ENCODE results near the gene EIF4H. TPM values are rescaled to one million over a fixed set of nuclear protein-coding genes. Genes with fewer than 3 reads are reported as not detected.
A peak's percentile ranks its signal among the peaks of the same experiment; 100 is the strongest.
"Not testable (repeated sequence)": the region's sequence is repeated elsewhere in the genome, so short reads cannot be mapped to it uniquely, and the experiment has no call there.

EIF4H gene
- total RNA-seq, 1 donor from 2014 or later = 132 TPM

DNA sequence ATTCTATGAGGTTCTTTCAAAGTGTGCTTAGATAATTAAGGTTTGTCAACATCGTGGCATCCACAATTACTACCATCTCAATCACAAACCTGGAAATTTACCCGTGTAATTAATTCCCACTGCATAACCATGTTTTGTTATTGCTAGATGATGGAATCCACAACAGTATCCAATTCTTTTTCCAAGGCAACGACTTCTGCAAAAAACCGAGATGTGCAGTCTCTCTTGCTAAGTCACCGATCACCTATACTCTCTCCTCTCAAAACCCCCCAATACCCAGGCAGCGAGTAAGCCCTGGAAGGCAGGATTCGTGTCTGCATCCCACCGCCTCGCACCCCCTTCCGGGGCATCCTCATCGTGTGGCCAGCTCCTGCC is 678 bp upstream of the EIF4H start:
- FAIRE-seq (no peak), DNase-seq (ENCODE audit: low spot score in 2 of 2) (no peak)

DNA sequence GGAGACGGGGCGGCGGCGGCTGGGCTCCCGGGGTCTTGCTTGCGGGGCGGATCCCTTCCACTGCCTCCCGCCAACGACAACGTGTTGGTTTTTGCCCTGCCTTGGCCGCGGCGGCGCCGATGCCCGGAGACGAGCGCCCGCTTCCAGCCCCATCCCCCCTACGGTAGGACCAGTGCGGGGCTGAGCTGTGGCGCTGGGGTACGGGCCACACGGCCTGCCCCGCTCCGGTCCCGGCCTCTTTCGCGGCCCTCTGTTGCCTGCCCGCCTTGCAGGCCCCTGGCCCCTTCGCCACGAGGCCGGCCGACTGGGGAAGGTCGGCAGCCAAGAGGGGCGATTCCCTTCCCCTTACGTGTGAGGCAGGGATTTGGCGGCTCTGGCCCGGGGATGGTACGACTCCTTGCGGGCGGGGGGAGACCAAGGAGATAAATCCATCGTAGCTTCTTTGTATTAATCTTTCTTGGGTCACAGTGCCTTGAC is 488 bp downstream of the EIF4H start:
- DNase-seq (ENCODE audit: low spot score in 2 of 2) = peak in 1 of 2 donors; percentile 31
- FAIRE-seq = no peak

DNA sequence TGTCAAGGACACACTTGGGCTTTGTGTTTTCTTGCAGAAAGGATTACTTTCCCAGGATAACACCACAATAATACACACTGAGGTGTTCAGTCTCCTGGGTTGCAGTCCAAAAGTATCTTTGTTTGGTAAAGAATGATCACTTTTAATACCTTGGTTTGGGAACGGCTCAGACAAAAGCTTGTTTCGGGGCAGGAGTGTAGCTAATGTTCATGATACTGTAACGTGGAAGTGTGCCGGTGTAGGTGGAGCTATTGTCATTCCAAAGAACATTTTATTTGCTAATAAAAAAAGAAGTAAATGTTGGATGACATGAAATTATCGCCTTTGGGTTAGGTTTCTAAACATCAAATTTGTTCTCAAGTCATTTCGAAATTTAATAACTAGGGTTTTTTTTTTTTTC is 1.2 kb downstream of the EIF4H start:
- DNase-seq (ENCODE audit: low spot score in 2 of 2) (no peak), FAIRE-seq (no peak)

DNA sequence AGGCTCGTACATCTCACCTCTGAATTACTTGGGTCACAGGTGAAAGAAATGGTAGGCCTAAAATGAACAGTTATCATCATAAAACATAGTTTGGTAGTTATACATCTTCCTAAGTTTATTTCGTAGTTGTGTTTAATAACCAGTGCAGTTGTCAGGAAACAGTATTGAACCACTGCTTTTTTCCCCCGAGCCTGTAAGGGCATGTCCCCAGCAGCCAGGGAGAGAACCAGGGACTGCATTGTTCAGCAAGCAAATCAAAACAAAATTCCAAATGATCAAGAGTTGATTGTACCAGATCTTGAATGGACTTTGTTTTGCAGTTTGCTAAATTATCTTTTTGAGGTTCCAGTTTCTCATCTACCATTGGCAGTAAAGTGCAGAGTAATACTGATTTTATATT is 2.4 kb downstream of the EIF4H start:
- DNase-seq (ENCODE audit: low spot score in 2 of 2) = no peak
- no peak for FAIRE-seq

DNA sequence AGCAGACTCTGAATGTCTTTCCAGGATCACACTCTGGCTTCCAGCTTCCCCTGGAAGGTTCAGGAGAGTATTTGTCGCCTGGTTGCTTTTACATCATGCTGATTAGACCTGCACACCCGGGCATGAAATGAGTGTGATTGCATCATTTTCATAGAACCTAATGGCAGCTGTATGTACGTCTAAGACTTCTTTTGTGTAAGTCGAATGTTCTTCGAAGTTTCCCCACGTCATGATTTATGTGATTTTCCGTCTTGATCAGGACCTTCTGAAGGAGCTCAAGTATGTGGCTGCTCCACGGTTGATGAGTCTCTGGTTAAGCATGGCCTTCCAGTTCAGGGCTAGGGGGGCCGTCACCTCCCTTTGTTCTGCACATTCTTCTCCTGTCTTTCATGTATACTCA is 4.5 kb downstream of the EIF4H start:
- DNase-seq (ENCODE audit: low spot score in 2 of 2) = no peak

DNA sequence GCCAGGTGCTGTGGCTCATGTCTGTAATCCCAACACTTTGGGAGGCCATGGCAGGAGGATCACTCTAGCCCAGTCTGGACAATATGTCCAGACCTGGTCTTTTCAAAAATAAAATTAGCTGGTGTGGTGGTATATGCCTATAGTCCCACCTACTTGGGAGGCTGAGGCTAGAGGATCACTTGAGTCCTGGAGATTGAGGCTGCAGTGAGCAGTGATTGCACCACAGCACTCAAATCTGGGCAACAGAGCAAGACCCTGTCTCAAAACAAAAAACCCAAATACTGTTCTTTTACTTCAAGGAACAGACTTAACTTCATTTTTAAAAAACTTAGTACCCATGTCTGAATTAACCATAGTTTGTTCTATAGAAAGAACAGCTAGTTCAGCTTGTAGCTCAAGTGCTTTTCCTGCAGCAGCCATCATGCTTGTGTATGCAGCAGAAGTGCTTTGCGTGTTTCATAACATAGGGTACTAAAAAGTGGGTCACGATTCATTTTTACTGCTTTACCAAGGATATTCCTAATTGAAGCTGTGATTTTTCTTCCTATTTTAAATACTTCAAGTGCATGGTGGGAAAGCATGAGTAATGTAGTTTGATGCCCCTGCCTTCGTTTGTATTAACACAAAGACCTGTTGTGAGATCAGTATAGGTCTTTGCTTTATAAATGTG is 5.9 kb downstream of the EIF4H start:
- DNase-seq (ENCODE audit: low spot score in 2 of 2) (no peak), FAIRE-seq (no peak)

More for the DNA sequence above, 4.5 kb downstream of the EIF4H start:
- no peak for FAIRE-seq

DNA sequence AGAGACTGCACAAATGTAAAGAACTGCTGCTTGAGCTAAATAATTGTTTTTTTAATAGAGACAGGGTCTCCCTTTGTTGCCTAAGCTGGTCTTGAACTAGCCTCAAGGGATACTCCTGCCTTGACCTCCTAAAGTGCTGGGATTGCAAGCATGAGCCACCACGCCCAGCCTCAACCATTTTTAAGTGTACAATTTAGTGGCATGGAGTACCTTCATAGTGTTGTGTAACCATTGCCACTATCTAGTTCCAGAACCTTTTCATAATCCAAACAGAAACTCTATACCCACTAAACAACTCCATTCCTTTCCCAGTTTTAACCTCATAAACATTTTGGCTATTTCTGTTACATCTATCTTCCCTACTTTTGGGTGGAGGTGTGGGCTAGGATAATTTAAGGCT is 6.7 kb downstream of the EIF4H start:
- DNase-seq (ENCODE audit: low spot score in 2 of 2) (no peak), FAIRE-seq (no peak)

DNA sequence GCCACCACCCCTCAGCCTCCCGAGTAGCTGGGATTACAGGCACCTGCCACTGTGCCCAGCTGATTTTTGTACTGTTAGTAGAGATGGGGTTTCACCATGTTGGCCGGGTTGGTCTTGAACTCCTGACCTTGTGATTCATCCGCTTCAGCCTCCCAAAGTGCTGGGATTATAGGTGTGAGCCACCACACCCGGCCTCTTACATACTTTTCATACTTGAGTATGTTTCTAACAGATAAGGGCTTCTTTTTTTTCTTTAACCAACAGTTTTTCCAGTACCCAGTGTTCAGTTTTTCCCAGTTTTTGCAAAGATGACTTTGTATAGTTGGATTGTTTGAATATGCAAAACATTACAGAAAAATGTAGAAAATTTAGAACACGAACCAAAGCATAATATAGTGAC is 7.7 kb downstream of the EIF4H start:
- DNase-seq (ENCODE audit: low spot score in 2 of 2) (no peak), FAIRE-seq (no peak)

DNA sequence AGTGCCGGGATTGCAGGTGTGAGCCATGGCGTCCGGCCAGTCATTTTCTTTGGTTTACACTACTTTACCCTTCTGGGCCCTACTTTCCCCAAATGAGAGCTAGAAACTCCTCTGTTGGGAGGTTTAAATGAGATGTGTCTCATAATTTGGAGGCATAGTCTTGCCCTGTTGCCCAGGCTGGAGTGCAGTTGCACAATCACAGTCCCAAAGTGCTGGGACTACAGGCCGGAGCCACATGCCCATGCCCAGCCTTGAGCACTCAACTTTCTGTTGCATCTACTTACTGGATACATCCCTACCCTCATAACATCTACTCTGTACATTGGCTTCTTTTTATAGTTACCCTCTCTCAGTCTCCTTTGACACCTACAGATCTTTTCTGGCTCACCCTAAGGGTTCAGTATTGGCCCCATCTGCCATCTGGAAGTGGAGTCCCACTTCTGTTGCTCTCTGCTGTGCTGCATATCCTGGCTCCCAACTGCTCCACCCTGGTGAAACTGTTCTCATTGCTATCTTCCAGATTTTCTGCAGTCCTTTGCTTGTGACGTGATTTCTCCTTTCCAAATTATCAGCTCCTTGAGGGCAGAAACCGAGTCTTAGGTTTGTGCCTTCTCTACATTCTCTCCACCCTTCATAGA is 8.4 kb downstream of the EIF4H start:
- no peak for DNase-seq (ENCODE audit: low spot score in 2 of 2)
- FAIRE-seq = no peak

DNA sequence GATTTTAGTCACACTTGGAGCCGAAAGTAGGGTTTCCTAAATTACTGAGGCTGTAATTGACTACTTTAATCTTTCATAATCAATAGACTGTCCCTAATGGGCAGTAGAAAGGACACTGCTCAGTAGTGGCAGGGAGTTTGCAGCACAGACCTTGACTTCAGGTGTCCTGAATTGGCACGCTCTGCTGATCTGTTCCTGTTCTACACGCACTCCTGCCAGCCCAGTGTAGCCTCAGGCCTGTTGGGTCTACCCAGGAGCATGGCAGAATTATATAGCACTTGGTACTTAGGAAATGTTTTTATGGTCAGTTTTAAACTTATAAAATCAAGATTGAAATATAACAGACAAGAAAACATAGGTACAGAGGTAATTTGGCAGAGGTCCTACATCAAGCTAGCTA is 9.0 kb downstream of the EIF4H start:
- no peak for FAIRE-seq
- DNase-seq (ENCODE audit: low spot score in 2 of 2) = no peak

DNA sequence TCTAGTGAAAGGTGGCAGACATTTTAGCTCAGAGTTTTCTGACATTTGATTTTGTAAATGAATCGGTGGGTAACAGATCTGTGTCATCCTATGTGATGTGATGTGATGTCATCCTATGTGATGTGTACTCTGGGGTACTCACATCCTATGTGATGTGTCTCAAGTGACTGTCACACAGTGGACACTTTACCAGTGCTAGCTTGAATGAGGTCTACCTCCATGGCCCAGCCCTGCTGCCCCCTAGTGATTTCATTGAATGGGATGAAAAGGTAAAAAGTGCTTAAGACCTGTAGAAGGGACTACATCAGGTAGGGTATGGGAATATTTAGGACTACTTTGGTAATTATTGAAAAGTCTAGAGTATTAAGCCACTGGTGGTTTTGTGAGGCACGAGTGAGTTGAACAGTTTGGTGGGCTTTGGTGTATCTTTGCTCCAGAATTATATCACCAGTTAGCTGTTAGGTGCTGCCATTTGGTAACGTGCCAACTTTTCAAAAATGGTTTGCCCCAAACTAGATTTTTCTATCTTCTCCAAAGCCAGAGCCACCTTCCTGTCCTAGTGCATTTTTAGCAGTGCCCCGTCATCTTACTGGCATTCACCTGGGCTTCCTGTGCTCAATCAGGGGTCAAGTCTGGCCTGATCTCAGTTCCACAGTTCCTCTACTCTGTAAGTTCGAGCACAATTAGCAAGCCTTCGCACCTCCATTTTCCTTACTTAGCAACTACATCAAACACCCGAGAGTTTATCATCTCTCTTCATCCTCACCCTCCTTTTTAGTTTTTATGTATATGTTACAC is 9.7 kb downstream of the EIF4H start:
- FAIRE-seq = no peak
- DNase-seq (ENCODE audit: low spot score in 2 of 2) = no peak

DNA sequence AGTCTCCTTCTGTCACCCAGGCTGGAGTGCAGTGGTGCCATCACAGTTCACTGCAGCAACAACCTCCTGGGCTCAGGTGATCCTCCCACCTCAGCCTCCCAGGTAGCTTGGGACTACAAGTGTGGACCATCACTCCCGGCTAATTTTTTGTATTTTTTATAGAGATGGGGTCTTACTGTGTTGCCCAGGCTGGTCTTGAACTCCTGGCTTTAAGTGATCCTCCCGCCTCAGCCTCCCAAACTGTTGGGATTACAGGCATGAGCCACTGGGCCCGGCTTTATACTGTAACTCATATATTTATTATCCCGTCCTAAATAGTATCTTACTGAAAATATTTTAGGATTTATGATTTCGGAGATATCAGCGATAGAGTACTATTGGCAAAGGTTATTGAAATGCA is 10.9 kb downstream of the EIF4H start:
- FAIRE-seq (no peak), DNase-seq (ENCODE audit: low spot score in 2 of 2) (no peak)

DNA sequence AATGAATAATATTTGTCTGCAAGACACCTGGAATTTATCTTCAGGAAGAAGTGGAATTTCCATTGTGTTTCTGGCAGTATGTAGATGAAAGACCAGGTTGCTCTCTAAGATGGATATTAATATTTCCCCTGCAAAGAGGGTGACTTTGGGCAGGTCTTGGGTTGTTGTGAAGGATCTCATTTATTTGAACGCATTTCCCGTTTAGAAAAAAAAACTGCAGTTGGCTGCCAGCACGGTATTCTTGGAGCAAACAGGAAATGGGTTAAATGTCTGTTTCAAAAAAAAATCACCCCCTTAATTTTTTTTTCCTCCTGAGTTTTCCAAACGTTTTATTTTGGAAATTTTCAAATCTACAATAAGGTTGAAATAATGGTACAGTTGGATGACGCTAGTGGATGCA is 11.5 kb downstream of the EIF4H start:
- DNase-seq (ENCODE audit: low spot score in 2 of 2) (no peak), FAIRE-seq (no peak)

DNA sequence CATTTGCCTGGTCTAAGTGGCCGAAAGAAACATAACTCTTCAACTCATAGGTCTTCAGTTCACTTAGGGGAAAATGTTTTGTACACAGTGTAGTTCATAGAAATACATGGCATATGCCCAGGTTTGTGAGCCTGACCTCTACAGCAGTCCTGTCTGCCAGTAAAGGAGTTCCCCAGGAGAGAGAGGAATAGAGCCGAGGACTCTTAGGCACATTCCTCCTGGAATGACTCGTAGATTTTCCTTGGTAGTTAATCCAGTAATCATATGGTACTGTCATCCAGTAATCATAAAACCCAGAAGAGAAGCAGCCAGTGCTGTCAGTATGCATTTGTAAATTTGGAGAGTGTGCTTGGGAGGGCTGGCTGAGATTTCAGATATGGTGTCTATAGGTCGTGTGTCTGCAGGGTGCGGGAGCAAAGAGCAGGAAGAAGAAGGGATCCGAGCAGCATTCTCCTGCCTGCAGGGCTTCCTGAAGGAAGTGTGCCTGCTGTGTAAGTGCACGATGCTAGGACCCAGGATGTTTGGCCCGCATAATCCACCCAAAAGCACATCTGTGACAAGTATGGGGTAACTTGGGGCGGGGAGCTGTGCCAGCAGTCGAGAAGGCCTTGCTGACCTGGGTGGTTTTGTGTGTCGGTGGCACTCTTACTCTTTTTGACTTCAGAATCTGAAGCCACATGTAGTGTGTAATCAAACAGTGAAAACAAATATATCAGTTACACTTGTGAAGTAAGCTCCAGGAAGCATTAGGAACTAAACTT is 13.9 kb downstream of the EIF4H start:
- FAIRE-seq (no peak), DNase-seq (ENCODE audit: low spot score in 2 of 2) (no peak)

DNA sequence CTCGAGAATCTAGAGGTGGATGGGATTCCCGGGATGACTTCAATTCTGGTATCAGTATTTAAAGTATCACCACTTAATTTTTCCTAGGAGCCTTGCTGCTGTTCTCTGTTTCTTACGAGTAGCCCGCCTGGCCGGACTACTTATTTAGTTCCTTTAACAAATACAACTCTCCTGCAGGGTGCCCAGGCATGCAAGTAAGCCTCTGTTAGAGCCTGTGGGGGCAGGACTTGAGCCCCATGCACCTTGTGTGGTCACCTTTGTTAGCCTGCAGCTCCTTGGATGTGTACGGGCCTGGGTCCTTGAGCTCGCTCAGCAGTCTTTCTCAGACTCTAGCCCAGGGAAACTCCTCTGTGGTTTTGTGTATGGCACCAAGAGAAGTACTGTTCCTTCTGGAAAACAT is 16.1 kb downstream of the EIF4H start:
- DNase-seq (ENCODE audit: low spot score in 2 of 2) = no peak
- FAIRE-seq = no peak

DNA sequence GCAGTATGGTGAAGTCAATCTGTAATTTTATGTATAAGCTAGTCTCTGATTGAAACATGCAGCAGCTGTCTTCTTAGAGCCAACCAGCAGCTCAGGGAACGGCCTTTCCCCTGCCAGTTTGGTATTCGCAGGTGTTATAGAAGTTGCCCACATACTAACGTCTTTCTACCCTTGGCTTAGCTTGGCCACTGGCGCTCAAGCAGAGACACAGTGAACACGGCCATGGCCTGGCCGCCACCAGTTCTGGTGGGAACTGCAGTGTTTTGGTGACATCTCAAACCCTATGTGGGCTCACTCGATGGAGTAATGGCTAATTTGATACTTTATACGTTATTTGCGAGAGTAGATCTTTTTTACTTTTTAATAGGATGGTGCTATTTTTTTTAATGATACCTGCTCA is 17.1 kb downstream of the EIF4H start:
- FAIRE-seq (no peak), DNase-seq (ENCODE audit: low spot score in 2 of 2) (no peak)

DNA sequence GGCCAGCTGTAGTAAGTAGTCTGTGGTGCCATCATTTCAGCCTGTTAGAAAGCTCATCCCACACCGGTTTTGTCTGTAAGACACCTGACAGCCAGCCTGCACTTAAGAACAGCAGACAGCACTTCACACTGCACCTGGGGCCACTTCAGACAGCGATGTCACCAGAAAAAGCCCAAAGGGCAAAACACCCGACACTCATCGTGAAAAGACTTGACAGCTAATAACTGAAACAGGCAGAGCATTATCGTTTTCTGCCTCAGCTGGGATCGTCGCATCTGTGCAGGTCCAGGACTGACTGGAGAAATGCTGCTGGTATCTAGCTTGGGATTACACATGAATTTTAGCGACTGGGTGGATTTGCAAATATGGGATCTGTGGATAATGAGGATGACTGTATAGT is 18.9 kb downstream of the EIF4H start:
- DNase-seq (ENCODE audit: low spot score in 2 of 2) = no peak
- no peak for FAIRE-seq

DNA sequence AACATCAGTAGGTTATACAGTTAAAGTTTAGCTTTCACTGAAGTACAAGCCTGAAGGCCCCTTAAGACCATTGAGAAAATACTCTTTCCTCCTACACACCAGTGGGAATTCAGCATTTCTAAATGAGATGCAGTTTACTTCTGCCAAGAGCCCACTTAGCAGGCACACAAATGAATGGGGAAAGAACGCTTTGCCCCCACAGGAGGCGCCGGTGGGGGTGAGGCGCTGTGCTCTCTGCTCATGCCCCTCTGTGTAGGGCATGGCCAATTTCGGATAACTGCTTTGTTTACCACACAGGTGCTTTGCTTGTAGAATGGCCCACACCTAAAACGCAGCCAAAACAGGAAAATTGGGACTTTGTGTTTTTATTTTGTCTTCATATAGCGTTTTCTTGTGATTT is 19.8 kb downstream of the EIF4H start:
- DNase-seq (ENCODE audit: low spot score in 2 of 2) (no peak), FAIRE-seq (no peak)

DNA sequence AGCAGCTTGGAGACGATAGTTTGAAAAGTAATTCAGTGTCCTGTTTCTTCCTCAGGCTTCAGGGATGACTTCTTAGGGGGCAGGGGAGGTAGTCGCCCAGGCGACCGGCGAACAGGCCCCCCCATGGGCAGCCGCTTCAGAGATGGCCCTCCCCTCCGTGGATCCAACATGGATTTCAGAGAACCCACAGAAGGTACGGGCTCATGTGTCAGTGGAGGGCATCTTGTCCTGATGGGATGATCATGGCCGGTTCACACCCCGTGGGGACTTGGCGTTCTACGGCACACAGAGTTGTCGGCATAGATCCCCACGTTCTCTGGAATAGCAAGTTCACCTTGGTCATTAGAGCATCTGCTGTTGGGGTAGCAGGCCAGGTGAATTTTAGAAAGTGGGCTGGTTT is 20.5 kb downstream of the EIF4H start:
- no peak for FAIRE-seq
- DNase-seq (ENCODE audit: low spot score in 2 of 2) = no peak

DNA sequence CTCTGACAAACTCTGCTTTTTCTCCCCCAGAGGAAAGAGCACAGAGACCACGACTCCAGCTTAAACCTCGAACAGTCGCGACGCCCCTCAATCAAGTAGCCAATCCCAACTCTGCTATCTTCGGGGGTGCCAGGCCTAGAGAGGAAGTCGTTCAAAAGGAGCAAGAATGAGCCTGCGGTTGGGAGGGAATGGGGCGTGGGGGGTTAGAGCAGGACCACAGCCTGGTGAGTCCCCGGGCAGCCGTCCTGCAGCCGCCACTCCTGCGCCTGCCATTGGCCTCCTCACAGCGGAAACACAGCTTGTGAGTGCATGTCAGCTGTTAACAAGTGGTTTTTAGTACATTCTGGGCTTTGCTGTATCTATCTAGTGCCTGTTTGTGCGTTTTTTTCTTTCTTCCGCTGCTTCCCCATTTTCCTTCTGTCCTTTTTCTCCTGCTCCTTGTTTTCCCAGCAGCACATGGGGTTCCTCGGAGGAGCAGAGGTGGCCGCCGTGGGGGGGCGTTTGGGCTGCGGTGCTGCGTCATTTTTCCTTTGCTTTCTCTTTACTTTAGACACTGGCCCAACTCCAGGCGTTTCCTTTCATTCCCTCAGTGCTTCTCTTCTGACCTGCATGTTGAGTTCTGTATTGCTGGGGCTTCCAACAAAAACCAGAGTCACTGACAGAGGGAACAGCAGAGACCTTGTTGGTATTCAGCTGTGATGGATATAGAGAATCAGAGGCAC is 21.1 kb downstream of the EIF4H start:
- DNase-seq (ENCODE audit: low spot score in 2 of 2); FAIRE-seq: not testable (repeated sequence)

Data from frontal cortex (tissue), 4 donors.